ENCODE results near the gene CPLANE2. TPM values are rescaled to one million over a fixed set of nuclear protein-coding genes. Genes with fewer than 3 reads are reported as not detected.
A peak's percentile ranks its signal among the peaks of the same experiment; 100 is the strongest.

Gene CPLANE2
- total RNA-seq, 1 donor from 2014 or later: 5.1 TPM

GRCh38 chr1:16253332-16253922 is 16.4 kb upstream of the CPLANE2 start:
- Mint-ChIP-seq H3K36me3 (ENCODE audit: low read depth) (peaks cover 66% of the 10 kb centered on the region), H3K4me1 (peaks cover 18% of the 10 kb centered on the region), H3K27me3 (no peaks in the 10 kb centered on the region), H3K4me3 (no peak overlapping the region), H3K27ac (no peak overlapping the region), H3K9me3 (no peaks in the 10 kb centered on the region)
- ATAC-seq (ENCODE audit: low read depth) (no peak), DNase-seq (no peak)
- TF ChIP-seq, protein P1, sequence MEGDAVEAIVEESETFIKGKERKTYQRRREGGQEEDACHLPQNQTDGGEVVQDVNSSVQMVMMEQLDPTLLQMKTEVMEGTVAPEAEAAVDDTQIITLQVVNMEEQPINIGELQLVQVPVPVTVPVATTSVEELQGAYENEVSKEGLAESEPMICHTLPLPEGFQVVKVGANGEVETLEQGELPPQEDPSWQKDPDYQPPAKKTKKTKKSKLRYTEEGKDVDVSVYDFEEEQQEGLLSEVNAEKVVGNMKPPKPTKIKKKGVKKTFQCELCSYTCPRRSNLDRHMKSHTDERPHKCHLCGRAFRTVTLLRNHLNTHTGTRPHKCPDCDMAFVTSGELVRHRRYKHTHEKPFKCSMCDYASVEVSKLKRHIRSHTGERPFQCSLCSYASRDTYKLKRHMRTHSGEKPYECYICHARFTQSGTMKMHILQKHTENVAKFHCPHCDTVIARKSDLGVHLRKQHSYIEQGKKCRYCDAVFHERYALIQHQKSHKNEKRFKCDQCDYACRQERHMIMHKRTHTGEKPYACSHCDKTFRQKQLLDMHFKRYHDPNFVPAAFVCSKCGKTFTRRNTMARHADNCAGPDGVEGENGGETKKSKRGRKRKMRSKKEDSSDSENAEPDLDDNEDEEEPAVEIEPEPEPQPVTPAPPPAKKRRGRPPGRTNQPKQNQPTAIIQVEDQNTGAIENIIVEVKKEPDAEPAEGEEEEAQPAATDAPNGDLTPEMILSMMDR (IDR thresholded peaks at IDR 0.05): no peak
- CTCF ChIA-PET: no interaction called here
- POLR2A ChIA-PET: no interaction called here
- intact Hi-C loops (cut with micrococcal nuclease): no loop called here

DNA sequence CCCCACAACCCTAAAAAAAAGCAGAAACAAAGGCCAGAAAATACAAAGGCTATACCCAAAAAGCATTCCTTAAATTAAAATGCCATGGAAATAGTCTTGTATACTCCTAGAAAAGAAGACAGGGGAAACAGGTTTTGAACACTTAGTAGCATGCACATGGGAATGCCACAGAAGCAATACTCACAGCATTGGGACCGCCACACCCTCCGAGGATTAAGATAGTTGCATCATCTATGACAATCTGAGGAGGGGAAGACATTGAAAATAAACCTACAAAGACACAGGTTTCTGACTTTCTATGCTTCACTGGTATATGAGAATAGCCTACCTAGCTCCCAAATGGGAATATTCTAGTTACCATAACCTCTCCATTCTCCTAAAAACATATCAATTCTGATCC is 15.9 kb upstream of the CPLANE2 start:
- Mint-ChIP-seq H3K4me3 (no peak overlapping the region), H3K36me3 (ENCODE audit: low read depth) (peaks cover 66% of the 10 kb centered on the region), H3K27ac (no peak overlapping the region), H3K27me3 (no peaks in the 10 kb centered on the region), H3K9me3 (no peaks in the 10 kb centered on the region), H3K4me1 (peaks cover 19% of the 10 kb centered on the region)
- ATAC-seq (ENCODE audit: low read depth) (no peak), DNase-seq (no peak)
- POLR2A ChIA-PET: no interaction called here
- TF ChIP-seq, protein P1 (IDR thresholded peaks at IDR 0.05): no peak
- CTCF ChIA-PET: no interaction called here
- intact Hi-C loops (cut with micrococcal nuclease): no loop called here

DNA sequence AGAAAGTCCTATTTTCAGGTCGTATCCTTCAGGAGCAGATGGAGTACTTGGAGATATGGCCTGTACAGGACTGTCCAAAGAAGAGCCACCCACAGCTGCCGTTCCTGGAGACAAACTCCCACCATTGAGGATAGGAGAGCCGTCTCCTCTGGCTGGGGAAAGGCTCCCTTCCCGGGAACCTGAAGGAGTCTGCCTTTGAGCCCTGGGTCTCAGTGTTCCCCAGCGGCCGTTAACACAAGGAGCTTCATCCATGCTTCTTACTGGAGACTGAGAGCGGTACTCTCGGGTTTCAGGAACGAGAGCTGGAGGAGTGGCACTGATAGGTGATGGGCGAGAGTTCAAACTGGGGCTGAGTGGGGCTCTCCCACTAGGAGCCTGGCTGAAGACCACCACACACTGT is 14.4 kb upstream of the CPLANE2 start:
- ATAC-seq (ENCODE audit: low read depth) (no peak), DNase-seq (no peak)
- H3K27ac Mint-ChIP-seq: no peak overlapping the region
- no peak overlapping the region for H3K4me3 Mint-ChIP-seq
- H3K9me3 Mint-ChIP-seq: no peaks in the 10 kb centered on the region
- peaks cover 21% of the 10 kb centered on the region for H3K4me1 Mint-ChIP-seq
- POLR2A ChIA-PET: no interaction called here
- no peaks in the 10 kb centered on the region for H3K27me3 Mint-ChIP-seq
- intact Hi-C loops (cut with micrococcal nuclease): no loop called here
- TF ChIP-seq, protein P1 (IDR thresholded peaks at IDR 0.05): no peak
- CTCF ChIA-PET: no interaction called here
- peaks cover 73% of the 10 kb centered on the region for H3K36me3 Mint-ChIP-seq (ENCODE audit: low read depth)

GRCh38 chr1:16250524-16251251 is 13.7 kb upstream of the CPLANE2 start:
- Mint-ChIP-seq H3K9me3 (no peaks in the 10 kb centered on the region), H3K27ac (no peak overlapping the region), H3K4me3 (no peak overlapping the region), H3K4me1 (peaks cover 21% of the 10 kb centered on the region), H3K27me3 (no peaks in the 10 kb centered on the region), H3K36me3 (ENCODE audit: low read depth) (peaks cover 69% of the 10 kb centered on the region)
- intact Hi-C loops (cut with micrococcal nuclease): no loop called here
- DNase-seq (no peak), ATAC-seq (ENCODE audit: low read depth) (no peak)
- ChIA-PET POLR2A (no interaction called here), CTCF (no interaction called here)
- TF ChIP-seq, protein P1 (IDR thresholded peaks at IDR 0.05): no peak

DNA sequence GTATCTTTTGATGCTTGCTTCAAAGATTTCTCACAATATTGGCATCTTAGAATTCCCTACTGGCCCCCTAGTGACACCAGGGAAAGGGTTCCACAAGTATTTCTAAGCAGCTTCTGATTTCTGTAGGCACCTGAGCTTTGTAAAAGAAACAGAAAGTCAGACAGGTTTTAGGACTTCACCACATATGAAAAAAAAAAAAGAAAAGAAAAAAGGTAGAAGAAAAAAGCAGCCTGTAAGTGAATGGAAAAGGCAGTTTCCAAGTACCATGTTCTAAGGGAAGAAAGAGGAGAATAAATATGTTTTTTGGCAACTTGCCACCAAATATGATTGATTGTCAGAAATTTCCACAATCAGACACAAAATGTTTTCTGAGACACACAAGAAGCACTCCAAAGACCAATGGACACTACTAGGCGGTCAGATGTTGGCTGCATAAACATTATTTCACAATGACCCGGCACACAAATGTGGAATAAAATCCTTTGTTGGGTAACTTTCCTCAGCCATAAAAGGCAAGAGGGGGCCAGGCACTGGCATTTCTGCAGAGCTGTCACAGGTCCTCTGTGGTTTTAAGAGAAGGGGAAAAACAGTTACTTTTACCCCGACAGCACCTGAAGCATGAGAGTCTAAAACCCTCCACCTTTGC is 12.7 kb upstream of the CPLANE2 start:
- no peaks in the 10 kb centered on the region for H3K9me3 Mint-ChIP-seq
- no peaks in the 10 kb centered on the region for H3K27me3 Mint-ChIP-seq
- TF ChIP-seq, protein P1 (IDR thresholded peaks at IDR 0.05): no peak
- peaks cover 21% of the 10 kb centered on the region for H3K4me1 Mint-ChIP-seq
- no peak overlapping the region for H3K4me3 Mint-ChIP-seq
- POLR2A ChIA-PET: interaction anchor here (0.9 to 1.0 kb wide), 2 partner anchors 12 to 114 kb away, joined by 3 to 5 read pairs; no protein-coding TSS in a partner anchor
- peaks cover 59% of the 10 kb centered on the region for H3K36me3 Mint-ChIP-seq (ENCODE audit: low read depth)
- intact Hi-C loops (cut with micrococcal nuclease): no loop called here
- no peak for DNase-seq
- H3K27ac Mint-ChIP-seq: peak overlapping the region; percentile 61
- ATAC-seq (ENCODE audit: low read depth): no peak
- CTCF ChIA-PET: interaction anchor here (3.0 kb wide), 1 partner anchor 171 kb away, joined by 11 read pairs; no protein-coding TSS in a partner anchor
